ENCODE data around the gene GMCL1. TPM values are rescaled to one million over a fixed set of nuclear protein-coding genes. Genes with fewer than 3 reads are reported as not detected.

GMCL1 gene
- total and polyA plus RNA-seq, 2 donors from 2014 or later, result 6.3 to 14.0 TPM

GRCh38 chr2:69902213-69902922 lies 72.9 kb downstream of the GMCL1 start:
- Histone ChIP-seq H3K4me3 (ENCODE audit: low read length in 3 of 3) (no peak overlapping the region), H3K27ac (ENCODE audit: low read depth in 2 of 2, low read length in 2 of 2) (no peak overlapping the region), H3K27me3 (ENCODE audit: control insufficient read depth, insufficient read depth, low read length) (no peaks in the 10 kb centered on the region), H3K9me3 (ENCODE audit: control insufficient read depth in 2 of 3, insufficient read depth in 1 of 3, low read length in 3 of 3) (no peaks in the 10 kb centered on the region), H3K4me1 (ENCODE audit: control insufficient read depth in 2 of 3, insufficient read depth in 2 of 3, low read depth in 1 of 3, low read length in 3 of 3) (no peaks in the 10 kb centered on the region), H3K36me3 (ENCODE audit: control insufficient read depth in 2 of 3, insufficient read depth in 3 of 3, low read length in 3 of 3) (peaks cover 7 to 26% (median 25%) of the 10 kb centered on the region in 3 donors), H3K9ac (ENCODE audit: low read length in 3 of 3) (no peak overlapping the region)
- TF ChIP-seq CTCF (IDR thresholded peaks at IDR 0.05; ENCODE audit: borderline replicate concordance, extremely low read depth, insufficient read depth), result no peak
- intact Hi-C loops (cut with DNase I), result loop anchor here (10.0 kb wide), 1 partner anchor 242 kb away; no protein-coding TSS in a partner anchor
- FAIRE-seq, result no peak
- DNase-seq, result no peak

DNA sequence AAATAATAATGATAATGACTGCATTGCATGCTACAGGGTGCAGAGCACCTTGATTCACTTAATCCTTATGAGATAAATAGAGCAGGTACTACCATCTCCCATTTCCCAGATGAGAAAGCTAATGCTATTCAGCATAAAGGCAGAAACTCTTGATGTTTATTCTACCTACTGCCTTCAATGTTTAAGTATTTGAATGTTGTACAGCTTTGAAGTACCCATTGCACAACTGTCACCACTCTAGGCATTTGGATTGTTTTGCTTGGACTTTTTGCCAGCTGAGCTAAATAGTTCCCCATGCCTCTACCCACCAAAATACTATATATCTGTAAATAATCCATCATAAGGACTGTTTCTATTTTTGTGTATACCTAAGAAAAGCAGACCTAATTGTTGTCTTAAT lies 77.8 kb downstream of the GMCL1 start:
- H3K27me3 ChIP-seq (ENCODE audit: control insufficient read depth, insufficient read depth, low read length), result no peaks in the 10 kb centered on the region
- FAIRE-seq, result no peak
- intact Hi-C loops (cut with DNase I), result loop anchor here (10.0 kb wide), 1 partner anchor 238 kb away; no protein-coding TSS in a partner anchor
- DNase-seq, result no peak
- no peak for TF ChIP-seq CTCF (IDR thresholded peaks at IDR 0.05; ENCODE audit: borderline replicate concordance, extremely low read depth, insufficient read depth)
- H3K36me3 ChIP-seq (ENCODE audit: control insufficient read depth in 2 of 3, insufficient read depth in 3 of 3, low read length in 3 of 3), result peaks cover 7 to 29% (median 23%) of the 10 kb centered on the region in 3 donors
- H3K9ac ChIP-seq (ENCODE audit: low read length in 3 of 3), result no peak overlapping the region
- H3K4me3 ChIP-seq (ENCODE audit: low read length in 3 of 3), result no peak overlapping the region
- no peak overlapping the region for H3K27ac ChIP-seq (ENCODE audit: low read depth in 2 of 2, low read length in 2 of 2)
- H3K4me1 ChIP-seq (ENCODE audit: control insufficient read depth in 2 of 3, insufficient read depth in 2 of 3, low read depth in 1 of 3, low read length in 3 of 3), result no peaks in the 10 kb centered on the region
- H3K9me3 ChIP-seq (ENCODE audit: control insufficient read depth in 2 of 3, insufficient read depth in 1 of 3, low read length in 3 of 3), result no peaks in the 10 kb centered on the region

- no peak overlapping the region for H3K27ac ChIP-seq (ENCODE audit: low read depth in 2 of 2, low read length in 2 of 2)
- FAIRE-seq (peak; percentile 97), DNase-seq (peak in 2 of 5 donors; percentile 74 to 84)
- H3K27me3 ChIP-seq (ENCODE audit: control insufficient read depth, insufficient read depth, low read length), result no peaks in the 10 kb centered on the region
- TF ChIP-seq CTCF (IDR thresholded peaks at IDR 0.05; ENCODE audit: borderline replicate concordance, extremely low read depth, insufficient read depth), result peak; percentile 33
- no peak overlapping the region for H3K4me3 ChIP-seq (ENCODE audit: low read length in 3 of 3)
- peaks cover 0 to 2% (median 0%) of the 10 kb centered on the region in 3 donors for H3K4me1 ChIP-seq (ENCODE audit: control insufficient read depth in 2 of 3, insufficient read depth in 2 of 3, low read depth in 1 of 3, low read length in 3 of 3)
- intact Hi-C loops (cut with DNase I), result no loop called here
- H3K36me3 ChIP-seq (ENCODE audit: control insufficient read depth in 2 of 3, insufficient read depth in 3 of 3, low read length in 3 of 3), result peaks cover 7 to 18% (median 14%) of the 10 kb centered on the region in 3 donors
- H3K9me3 ChIP-seq (ENCODE audit: control insufficient read depth in 2 of 3, insufficient read depth in 1 of 3, low read length in 3 of 3), result no peaks in the 10 kb centered on the region
- peak overlapping the region in 1 of 3 donors; percentile 11 for H3K9ac ChIP-seq (ENCODE audit: low read length in 3 of 3)
These were observed 82.6 kb downstream of the GMCL1 start for GRCh38 chr2:69911985-69912563.
